CD4-positive, alpha-beta T cell treated with Interleukin-12 subunit alpha and Interleukin-12 subunit beta, for 1 hour (primary cell): ENCODE measurements around the gene GDPD4.

ENCODE experiments used
- DNase-seq: peaks from one replicate; pipeline ENCODE4 v3.0.0-alpha.2; 2020

Gene GDPD4

GRCh38 chr11:77170107-77170506, 131.4 kb downstream of the GDPD4 start:
- DNase-seq: no peak

- no peak for DNase-seq
Observed at GRCh38 chr11:77167791-77168190, 133.7 kb downstream of the GDPD4 start.

GRCh38 chr11:77167111-77167626, 134.3 kb downstream of the GDPD4 start:
- DNase-seq: no peak
